ENCODE results near the gene OSBPL8. TPM values are rescaled to one million over a fixed set of nuclear protein-coding genes. Genes with fewer than 3 reads are reported as not detected.

The OSBPL8 gene
- total and polyA plus RNA-seq, 2 of the 8 experiments (the other 6 are each of a cell fraction or from before 2014, with no cell fraction given), result 10.9 to 81.1 TPM

GRCh38 chr12:76345569-76345968 lies 214.0 kb downstream of the OSBPL8 start (continued):
- no peak for TF ChIP-seq CEBPB (IDR thresholded peaks at IDR 0.05; ENCODE audit: low read depth, low read length)
- TF ChIP-seq KDM1A (IDR thresholded peaks at IDR 0.05; ENCODE audit: borderline replicate concordance, low read length), result no peak

All from H1 (cell line).